Neural cell (in vitro differentiated cells): Measurements from ENCODE around the gene RMDN3. TPM values are rescaled to one million over a fixed set of nuclear protein-coding genes. Genes with fewer than 3 reads are reported as not detected.

Source experiments
- H2AFZ ChIP-seq: fragments of 200-600, 300-800 bp; sonication (generic), shearing (Covaris generic); 2 replicates; pipeline ENCODE4 v1.6.0; 2014; ENCODE audit warnings: low read depth, mild to moderate bottlenecking, antibody characterized with exemption, low read length, moderate library complexity
- H3F3A ChIP-seq: fragments of 200-600 bp; shearing (Covaris generic); 2 replicates; pipeline ENCODE4 v1.6.1; 2016; ENCODE audit warnings: mild to moderate bottlenecking, moderate library complexity, mixed read lengths, antibody characterized with exemption, low read length; ENCODE audit not compliant: insufficient read depth, poor library complexity, severe bottlenecking
- H3K27ac ChIP-seq: fragments of 200-600, 300-800 bp; sonication (generic), shearing (Covaris generic); 2 replicates; pipeline ENCODE4 v1.5.1; 2014; ENCODE audit warnings: mild to moderate bottlenecking, low read length, moderate library complexity
- H3K27me3 ChIP-seq: fragments of 300-800, 200-600 bp; sonication (generic), shearing (Covaris generic); 2 replicates; pipeline ENCODE4 v1.6.0; 2014; ENCODE audit warnings: mild to moderate bottlenecking, low read depth, low read length, moderate library complexity; ENCODE audit not compliant: insufficient read depth
- H3K36me3 ChIP-seq: fragments of 300-800, 200-600 bp; sonication (generic), shearing (Covaris generic); 2 replicates; pipeline ENCODE4 v1.5.1; 2014; ENCODE audit warnings: mild to moderate bottlenecking, antibody characterized with exemption, low read length, moderate library complexity; ENCODE audit not compliant: insufficient read depth
- H3K4me2 ChIP-seq: fragments of 300-800, 200-600 bp; sonication (generic), shearing (Covaris generic); 2 replicates; pipeline ENCODE4 v1.6.0; 2014; ENCODE audit warnings: mild to moderate bottlenecking, low read length
- H3K4me3 ChIP-seq: fragments of 300-800, 200-600 bp; sonication (generic), shearing (Covaris generic); 2 replicates; pipeline ENCODE4 v1.5.1; 2014; ENCODE audit warnings: mild to moderate bottlenecking, low read length, moderate library complexity
- H3K79me2 ChIP-seq: fragments of 200-600 bp; shearing (Covaris generic); replicated peaks from 2 replicates; pipeline ENCODE4 v1.6.0; 2014; ENCODE audit warnings: mild to moderate bottlenecking, low read length, moderate library complexity; ENCODE audit not compliant: insufficient read depth
- H3K9ac ChIP-seq: fragments of 300-800, 200-600 bp; sonication (generic), shearing (Covaris generic); 2 replicates; pipeline ENCODE4 v1.6.1; 2016; ENCODE audit warnings: mild to moderate bottlenecking, low read length, mixed read lengths
- H3K9me2 ChIP-seq: fragments of 200-600 bp; shearing (Covaris generic); 2 replicates; pipeline ENCODE4 v1.6.1; 2016; ENCODE audit warnings: mild to moderate bottlenecking, low read length, mixed read lengths; ENCODE audit not compliant: insufficient read depth
- H3K9me3 ChIP-seq: fragments of 200-600, 300-800 bp; sonication (generic), shearing (Covaris generic); 2 replicates; pipeline ENCODE4 v1.6.1; 2016; ENCODE audit warnings: mild to moderate bottlenecking, mixed run types, low read length, moderate library complexity, mixed read lengths
- H4K20me1 ChIP-seq: fragments of 200-600 bp; shearing (Covaris generic); 2 replicates; pipeline ENCODE4 v1.6.1; 2016; ENCODE audit warnings: mild to moderate bottlenecking, mixed run types; ENCODE audit not compliant: insufficient read depth
- EP300 ChIP-seq: fragments of 450-650 bp; conservative IDR thresholded peaks from 2 replicates; pipeline ENCODE4 v1.6.1; 2014; ENCODE audit warnings: antibody characterized with exemption, mild to moderate bottlenecking, moderate library complexity; ENCODE audit not compliant: poor library complexity, severe bottlenecking
- EZH2 ChIP-seq: fragments of 200-600, 300-800 bp; shearing (Covaris generic), sonication (generic); IDR thresholded peaks from 2 replicates; pipeline ENCODE4 v1.6.1; 2014; ENCODE audit warnings: antibody characterized with exemption, low read length, borderline replicate concordance, mild to moderate bottlenecking; ENCODE audit not compliant: insufficient read depth, poor library complexity, severe bottlenecking
- MXI1 ChIP-seq: fragments of 450-650 bp; conservative IDR thresholded peaks from 2 replicates; pipeline ENCODE4 v1.6.1; 2014; ENCODE audit warnings: antibody characterized with exemption, mild to moderate bottlenecking; ENCODE audit not compliant: poor library complexity, severe bottlenecking
- POLR2AphosphoS5 ChIP-seq: IDR thresholded peaks from 2 replicates; pipeline ENCODE4 v1.6.1; 2012
- RAD21 ChIP-seq: fragments of 450-650 bp; conservative IDR thresholded peaks from 2 replicates; pipeline ENCODE4 v1.6.1; 2014; ENCODE audit warnings: antibody characterized with exemption, mild to moderate bottlenecking, moderate library complexity
- SMC3 ChIP-seq: fragments of 450-650 bp; conservative IDR thresholded peaks from 2 replicates; pipeline ENCODE4 v1.6.1; 2014; ENCODE audit warnings: antibody characterized with exemption, mild to moderate bottlenecking, moderate library complexity; ENCODE audit not compliant: poor library complexity
- TAF1 ChIP-seq: IDR thresholded peaks from 2 replicates; pipeline ENCODE4 v1.6.1; 2012; ENCODE audit warnings: low read depth
- polyA plus RNA-seq: library from polyadenylated mRNA; depleted of rRNA; stranded (reverse); fragments of >200 nt; gene quantifications from 2 replicates; pipeline ENCODE4 v1.2.3, GENCODE V29; 2014
- TF ChIP-seq, protein P1 (sequence below): IDR thresholded peaks from 2 replicates; pipeline ENCODE4 v1.6.1; 2012; ENCODE audit warnings: borderline replicate concordance
- TF ChIP-seq, protein P2 (sequence below): fragments of 450-650 bp; IDR thresholded peaks from 2 replicates; pipeline ENCODE4 v1.5.1; 2014; ENCODE audit warnings: antibody characterized with exemption, mild to moderate bottlenecking, moderate library complexity; ENCODE audit not compliant: poor library complexity, severe bottlenecking

The RMDN3 gene
- polyA plus RNA-seq, 1 donor from 2014 or later = 24.7 TPM

GRCh38 chr15:40769274-40770146 lies 14.5 kb upstream of the RMDN3 start, which contains the start of gene C15orf62:
C15orf62 (plus strand) TSS chr15:40769980; CDS start chr15:40770496, 516 bp downstream.
- H3K79me2 ChIP-seq = no peaks in the 10 kb centered on the region
- H3K9ac ChIP-seq = no peak within 1 kb of the TSS
- H3K36me3 ChIP-seq = no peaks in the 10 kb centered on the region
- no peaks in the 10 kb centered on the region for H3K9me2 ChIP-seq
- H3K9me3 ChIP-seq = no peaks in the 10 kb centered on the region
- no peak within 1 kb of the TSS for H3K4me2 ChIP-seq
- TF ChIP-seq, protein P1, sequence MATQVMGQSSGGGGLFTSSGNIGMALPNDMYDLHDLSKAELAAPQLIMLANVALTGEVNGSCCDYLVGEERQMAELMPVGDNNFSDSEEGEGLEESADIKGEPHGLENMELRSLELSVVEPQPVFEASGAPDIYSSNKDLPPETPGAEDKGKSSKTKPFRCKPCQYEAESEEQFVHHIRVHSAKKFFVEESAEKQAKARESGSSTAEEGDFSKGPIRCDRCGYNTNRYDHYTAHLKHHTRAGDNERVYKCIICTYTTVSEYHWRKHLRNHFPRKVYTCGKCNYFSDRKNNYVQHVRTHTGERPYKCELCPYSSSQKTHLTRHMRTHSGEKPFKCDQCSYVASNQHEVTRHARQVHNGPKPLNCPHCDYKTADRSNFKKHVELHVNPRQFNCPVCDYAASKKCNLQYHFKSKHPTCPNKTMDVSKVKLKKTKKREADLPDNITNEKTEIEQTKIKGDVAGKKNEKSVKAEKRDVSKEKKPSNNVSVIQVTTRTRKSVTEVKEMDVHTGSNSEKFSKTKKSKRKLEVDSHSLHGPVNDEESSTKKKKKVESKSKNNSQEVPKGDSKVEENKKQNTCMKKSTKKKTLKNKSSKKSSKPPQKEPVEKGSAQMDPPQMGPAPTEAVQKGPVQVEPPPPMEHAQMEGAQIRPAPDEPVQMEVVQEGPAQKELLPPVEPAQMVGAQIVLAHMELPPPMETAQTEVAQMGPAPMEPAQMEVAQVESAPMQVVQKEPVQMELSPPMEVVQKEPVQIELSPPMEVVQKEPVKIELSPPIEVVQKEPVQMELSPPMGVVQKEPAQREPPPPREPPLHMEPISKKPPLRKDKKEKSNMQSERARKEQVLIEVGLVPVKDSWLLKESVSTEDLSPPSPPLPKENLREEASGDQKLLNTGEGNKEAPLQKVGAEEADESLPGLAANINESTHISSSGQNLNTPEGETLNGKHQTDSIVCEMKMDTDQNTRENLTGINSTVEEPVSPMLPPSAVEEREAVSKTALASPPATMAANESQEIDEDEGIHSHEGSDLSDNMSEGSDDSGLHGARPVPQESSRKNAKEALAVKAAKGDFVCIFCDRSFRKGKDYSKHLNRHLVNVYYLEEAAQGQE = no peak
- TF ChIP-seq RAD21 = no peak
- no peak for TF ChIP-seq EZH2
- no peak for TF ChIP-seq MXI1
- TF ChIP-seq POLR2AphosphoS5 = no peak
- TF ChIP-seq, protein P2, sequence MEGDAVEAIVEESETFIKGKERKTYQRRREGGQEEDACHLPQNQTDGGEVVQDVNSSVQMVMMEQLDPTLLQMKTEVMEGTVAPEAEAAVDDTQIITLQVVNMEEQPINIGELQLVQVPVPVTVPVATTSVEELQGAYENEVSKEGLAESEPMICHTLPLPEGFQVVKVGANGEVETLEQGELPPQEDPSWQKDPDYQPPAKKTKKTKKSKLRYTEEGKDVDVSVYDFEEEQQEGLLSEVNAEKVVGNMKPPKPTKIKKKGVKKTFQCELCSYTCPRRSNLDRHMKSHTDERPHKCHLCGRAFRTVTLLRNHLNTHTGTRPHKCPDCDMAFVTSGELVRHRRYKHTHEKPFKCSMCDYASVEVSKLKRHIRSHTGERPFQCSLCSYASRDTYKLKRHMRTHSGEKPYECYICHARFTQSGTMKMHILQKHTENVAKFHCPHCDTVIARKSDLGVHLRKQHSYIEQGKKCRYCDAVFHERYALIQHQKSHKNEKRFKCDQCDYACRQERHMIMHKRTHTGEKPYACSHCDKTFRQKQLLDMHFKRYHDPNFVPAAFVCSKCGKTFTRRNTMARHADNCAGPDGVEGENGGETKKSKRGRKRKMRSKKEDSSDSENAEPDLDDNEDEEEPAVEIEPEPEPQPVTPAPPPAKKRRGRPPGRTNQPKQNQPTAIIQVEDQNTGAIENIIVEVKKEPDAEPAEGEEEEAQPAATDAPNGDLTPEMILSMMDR = no peak
- no peak for TF ChIP-seq TAF1
- no peak for TF ChIP-seq EP300
- no peak for TF ChIP-seq SMC3
- H4K20me1 ChIP-seq = no peaks in the 10 kb centered on the region
- H3K4me3 ChIP-seq = no peak within 1 kb of the TSS
- H3K27me3 ChIP-seq = peaks cover 5% of the 10 kb centered on the region
- no peak within 1 kb of the TSS for H2AFZ ChIP-seq
- H3K27ac ChIP-seq = no peak within 1 kb of the TSS
- no peaks in the 10 kb centered on the region for H3F3A ChIP-seq

- peaks cover 13% of the 10 kb centered on the region for H3K27me3 ChIP-seq
- no peaks in the 10 kb centered on the region for H3K9me3 ChIP-seq
- no peak overlapping the region for H3K4me3 ChIP-seq
- H3K79me2 ChIP-seq = no peaks in the 10 kb centered on the region
- H3K9me2 ChIP-seq = no peaks in the 10 kb centered on the region
- H2AFZ ChIP-seq = no peak overlapping the region
- no peaks in the 10 kb centered on the region for H3F3A ChIP-seq
- H3K36me3 ChIP-seq = no peaks in the 10 kb centered on the region
- no peak overlapping the region for H3K27ac ChIP-seq
- no peaks in the 10 kb centered on the region for H4K20me1 ChIP-seq
- no peak overlapping the region for H3K9ac ChIP-seq
- no peak for TF ChIP-seq MXI1
- H3K4me2 ChIP-seq = no peak overlapping the region
Observed at GRCh38 chr15:40768521-40769273, 13.6 kb upstream of the RMDN3 start.
